GM19328 (cell line): ENCODE data around the gene HSPA12B.

Experiments
- ATAC-seq: cut with Tn5 transposase; IDR thresholded peaks from one replicate; pipeline ENCODE4 v1.9.1; 2021; ENCODE audit warnings: mild to moderate bottlenecking, moderate library complexity; ENCODE audit not compliant: unreplicated experiment

HSPA12B gene

DNA sequence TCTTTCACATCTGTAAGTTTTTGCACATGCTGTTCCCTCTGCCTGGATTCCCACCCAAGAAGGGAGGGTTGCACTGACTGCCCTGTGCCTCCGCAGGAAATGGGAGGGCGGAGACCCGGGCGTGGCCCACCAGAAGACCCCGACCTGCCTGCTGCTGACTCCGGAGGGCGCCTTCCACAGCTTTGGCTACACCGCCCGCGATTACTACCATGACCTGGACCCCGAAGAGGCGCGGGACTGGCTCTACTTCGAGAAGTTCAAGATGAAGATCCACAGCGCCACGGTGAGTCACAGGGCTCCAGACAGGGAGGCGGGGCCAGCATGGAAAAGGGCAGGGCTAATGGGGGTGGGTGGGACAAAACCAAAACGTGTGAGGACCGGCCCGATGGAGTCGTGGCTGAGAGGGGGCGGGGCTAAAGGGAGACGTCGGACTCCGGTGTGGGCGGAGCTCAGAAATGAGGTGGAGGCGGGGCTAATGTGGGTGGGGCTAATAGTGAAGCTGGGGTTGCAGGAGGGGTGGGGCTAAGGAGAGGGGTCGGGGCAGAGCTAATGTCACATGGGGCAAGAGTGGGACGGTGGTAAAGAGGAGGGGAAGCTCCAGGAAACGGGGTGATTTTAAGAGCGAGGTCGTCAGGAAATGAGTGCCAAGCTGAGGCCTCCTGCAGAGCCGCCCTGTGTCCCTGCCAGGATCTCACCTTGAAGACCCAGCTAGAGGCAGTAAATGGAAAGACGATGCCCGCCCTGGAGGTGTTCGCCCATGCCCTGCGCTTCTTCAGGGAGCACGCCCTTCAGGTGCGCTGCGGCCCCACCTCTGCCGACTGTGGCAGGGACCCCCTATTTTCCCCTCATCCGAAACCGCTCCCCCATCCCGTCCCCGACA, 12.6 kb downstream of the HSPA12B start:
- no peak for ATAC-seq

DNA sequence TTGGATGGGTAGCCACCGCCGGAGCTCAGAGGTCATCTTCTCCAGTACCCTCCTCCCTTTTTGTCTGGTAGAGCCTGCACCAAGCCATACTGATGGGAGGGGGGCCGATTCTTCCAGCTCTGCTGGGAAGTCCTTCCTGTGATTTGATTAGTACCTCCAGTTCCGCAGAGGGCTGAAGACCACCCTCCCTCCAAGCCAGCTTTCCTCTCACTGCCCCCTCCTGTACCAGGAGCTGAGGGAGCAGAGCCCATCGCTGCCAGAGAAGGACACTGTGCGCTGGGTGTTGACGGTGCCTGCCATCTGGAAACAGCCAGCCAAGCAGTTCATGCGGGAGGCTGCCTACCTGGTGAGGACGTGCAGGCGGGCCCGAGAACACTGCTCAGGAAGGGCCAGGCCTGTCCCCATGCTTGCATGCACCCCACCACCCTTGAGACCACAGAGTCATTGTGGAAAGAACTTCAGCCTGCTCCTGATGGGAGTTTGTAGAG, 13.2 kb downstream of the HSPA12B start:
- no peak for ATAC-seq

DNA sequence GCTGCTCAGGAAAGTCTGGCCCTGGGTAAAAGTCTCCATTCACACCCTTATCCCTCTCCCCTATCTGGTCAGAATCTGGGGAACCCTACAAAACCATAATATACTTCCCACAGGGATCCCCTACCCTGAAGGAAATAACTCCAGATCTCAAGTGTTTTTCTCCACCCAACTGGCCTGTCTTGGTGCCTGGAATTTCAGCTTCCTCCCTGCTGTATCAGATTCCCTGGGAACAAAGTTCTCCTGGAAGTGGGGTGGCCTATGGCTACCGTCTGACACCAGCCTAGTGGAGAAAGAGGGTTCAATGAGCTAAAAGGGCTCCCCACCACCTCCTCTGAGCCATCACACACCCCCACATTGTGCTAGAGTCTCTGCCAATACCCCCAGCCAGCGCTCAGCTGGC, 15.0 kb downstream of the HSPA12B start:
- ATAC-seq: no peak

DNA sequence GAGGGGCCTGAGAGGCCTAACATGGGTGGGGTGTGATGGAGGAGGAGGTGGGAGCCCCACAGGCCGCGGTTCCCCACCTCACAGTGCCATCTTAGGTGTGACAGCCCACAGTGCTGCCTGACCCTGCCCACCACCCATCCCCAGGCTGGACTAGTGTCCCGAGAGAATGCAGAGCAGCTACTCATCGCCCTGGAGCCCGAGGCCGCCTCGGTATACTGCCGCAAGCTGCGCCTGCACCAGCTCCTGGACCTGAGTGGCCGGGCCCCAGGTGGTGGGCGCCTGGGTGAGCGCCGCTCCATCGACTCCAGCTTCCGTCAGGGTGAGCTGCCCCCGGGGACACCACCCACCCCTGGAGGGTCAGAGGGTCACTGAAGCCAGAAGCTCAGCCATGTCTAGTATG, 15.6 kb downstream of the HSPA12B start:
- ATAC-seq: no peak

DNA sequence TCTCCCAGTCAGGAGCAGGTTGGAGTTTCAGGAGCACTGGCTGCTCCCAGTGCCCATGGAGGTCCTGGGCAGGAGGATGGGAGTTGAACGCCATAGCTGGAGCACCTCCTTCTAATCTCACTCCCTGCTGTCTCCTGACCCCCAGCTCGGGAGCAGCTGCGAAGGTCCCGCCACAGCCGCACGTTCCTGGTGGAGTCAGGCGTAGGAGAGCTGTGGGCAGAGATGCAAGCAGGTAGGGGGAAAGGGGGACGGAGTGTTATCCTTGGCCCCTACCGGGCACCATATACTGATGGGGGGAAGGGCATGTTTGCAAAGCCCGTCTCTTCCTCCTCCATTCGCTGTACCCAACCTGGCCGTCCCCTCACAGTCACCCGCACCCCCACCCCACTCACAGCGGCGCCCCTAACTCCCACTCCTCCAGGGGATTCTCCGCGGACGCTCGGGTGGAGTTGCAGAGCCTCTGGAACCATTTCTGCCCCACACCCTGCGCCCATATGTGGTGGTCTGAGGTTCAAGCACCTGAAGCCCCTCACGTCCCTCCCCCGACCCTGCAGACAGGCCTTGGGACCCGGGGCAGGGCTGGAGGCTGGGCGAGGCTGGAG, 16.7 kb downstream of the HSPA12B start:
- ATAC-seq: no peak

DNA sequence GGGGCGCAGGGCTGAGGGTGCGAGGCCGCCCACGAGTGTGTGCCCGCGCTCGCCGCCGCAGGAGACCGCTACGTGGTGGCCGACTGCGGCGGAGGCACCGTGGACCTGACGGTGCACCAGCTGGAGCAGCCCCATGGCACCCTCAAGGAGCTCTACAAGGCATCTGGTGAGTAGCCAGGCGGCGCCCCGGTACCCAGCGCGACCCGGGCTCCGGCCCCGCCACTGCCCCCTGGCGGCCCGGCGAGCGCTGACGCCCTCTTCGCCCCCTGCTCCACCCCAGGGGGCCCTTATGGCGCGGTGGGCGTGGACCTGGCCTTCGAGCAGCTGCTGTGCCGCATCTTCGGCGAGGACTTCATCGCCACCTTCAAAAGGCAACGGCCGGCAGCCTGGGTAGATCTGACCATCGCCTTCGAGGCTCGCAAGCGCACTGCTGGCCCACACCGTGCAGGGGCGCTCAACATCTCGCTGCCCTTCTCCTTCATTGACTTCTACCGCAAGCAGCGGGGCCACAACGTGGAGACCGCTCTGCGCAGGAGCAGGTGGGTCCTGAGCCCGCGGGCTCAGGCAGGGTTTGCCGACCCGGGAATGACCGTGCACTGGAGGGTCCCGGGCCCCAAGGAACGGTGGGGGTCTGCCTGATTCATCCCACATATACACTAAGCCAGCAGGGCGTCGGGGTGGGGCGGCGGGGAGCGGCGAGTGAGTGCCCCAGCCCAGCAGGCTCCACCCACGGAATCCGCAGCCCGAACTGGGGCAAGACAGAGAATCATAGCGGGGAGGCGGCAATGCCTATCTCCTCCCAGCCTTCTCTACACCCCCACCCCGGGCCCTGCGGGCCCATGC, 17.4 kb downstream of the HSPA12B start:
- ATAC-seq: no peak

DNA sequence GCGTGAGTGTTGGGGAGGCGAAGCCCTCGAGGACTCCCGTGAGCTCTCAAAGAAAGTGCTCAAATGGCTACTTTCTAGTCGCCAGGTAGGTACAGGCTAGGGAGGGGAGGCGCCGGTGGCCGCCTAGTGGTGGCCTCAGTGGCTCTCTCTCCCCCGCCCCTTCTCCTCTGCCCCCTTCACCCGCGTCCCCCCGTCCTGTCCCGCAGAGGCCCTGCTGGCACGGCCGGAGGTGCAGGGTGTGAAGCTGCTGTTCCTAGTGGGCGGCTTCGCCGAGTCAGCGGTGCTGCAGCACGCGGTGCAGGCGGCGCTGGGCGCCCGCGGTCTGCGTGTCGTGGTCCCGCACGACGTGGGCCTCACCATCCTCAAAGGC, 18.8 kb downstream of the HSPA12B start:
- no peak for ATAC-seq

DNA sequence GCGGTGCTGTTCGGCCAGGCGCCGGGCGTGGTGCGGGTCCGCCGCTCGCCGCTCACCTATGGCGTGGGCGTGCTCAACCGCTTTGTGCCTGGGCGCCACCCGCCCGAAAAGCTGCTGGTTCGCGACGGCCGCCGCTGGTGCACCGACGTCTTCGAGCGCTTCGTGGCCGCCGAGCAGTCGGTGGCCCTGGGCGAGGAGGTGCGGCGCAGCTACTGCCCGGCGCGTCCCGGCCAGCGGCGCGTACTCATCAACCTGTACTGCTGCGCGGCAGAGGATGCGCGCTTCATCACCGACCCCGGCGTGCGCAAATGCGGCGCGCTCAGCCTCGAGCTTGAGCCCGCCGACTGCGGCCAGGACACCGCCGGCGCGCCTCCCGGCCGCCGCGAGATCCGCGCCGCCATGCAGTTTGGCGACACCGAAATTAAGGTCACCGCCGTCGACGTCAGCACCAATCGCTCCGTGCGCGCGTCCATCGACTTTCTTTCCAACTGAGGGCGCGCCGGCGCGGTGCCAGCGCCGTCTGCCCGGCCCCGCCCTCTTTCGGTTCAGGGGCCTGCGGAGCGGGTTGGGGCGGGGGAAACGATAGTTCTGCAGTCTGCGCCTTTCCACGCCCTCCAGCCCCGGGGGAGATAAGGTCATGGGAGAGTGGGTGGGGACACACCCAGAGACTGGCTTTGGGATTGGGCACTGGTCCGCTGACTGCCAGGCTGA, 19.3 kb downstream of the HSPA12B start:
- no peak for ATAC-seq

DNA sequence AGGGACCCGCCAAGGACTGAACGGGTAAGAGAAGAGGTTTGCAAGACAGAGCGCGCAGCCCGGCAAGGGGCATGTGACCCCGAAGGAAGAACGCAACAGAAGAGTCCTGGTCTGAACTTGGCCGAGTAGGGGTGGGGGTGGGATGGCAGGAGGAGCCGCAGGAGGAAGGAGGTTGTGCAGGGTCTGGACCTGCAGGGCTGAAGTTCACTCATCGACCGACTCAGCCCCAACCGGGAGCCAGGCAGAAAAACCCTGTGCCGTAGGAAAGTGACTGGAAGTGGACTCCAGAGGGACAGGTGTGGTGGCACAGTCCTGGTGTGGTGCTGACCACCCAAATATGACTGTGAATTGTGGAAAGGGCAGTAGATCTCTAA, 19.9 kb downstream of the HSPA12B start:
- no peak for ATAC-seq

DNA sequence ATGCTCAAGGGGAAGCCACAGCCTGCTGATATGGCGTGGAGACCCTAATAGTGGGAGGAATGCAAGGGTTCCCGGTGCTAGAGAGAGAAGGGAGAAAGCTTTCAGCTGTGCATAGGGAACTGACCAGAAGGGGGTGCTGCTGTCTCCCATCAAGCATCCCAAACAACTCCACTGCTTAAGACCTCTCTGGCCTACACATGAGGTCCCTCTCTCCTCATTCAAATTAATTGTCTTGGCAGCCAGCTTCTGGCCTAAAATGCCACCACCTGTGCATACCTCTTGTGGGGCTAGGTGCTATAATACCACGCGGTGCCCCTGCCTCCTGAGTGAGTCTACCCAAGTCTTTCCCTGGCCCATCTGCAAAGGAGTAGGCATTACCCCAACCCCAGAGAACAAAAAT, 20.6 kb downstream of the HSPA12B start:
- ATAC-seq: no peak

DNA sequence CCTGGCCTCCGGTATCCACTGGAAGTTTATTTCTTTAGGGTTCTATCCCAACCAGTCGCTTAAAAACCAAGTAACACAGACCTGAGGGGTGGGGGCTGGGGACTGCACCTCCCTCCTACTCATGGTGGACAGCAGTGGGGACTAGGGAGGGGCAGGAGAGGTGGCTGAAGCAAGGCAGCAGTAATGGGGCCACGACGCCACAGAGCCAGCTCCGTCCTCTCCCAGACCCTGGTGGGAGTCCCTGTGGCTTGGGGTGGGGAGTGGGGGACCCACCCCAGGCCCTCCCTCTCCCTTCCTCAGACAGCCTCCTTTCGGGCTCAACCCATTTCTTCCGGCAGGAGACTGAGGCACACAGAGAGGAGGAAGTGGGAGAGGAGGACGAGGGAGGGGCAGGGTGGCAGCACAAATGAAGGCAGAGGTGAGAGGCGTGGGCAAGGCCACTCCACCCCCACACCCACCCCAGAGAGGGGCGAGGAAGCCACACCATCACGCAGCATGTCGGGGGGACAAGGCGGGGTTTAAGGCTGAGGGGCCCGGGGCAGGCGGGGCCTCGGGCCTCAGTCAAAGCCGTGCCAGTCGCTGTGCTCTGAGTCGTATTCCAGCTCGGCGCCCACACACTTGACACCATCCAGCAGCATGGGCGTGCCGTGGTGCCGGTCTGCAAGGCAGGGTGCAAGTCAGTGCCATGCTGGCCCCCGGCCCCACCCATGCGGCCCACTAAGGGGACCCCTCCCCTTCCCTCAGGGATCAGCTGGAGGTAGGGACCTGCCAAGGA, 21.2 kb downstream of the HSPA12B start:
- ATAC-seq: no peak

DNA sequence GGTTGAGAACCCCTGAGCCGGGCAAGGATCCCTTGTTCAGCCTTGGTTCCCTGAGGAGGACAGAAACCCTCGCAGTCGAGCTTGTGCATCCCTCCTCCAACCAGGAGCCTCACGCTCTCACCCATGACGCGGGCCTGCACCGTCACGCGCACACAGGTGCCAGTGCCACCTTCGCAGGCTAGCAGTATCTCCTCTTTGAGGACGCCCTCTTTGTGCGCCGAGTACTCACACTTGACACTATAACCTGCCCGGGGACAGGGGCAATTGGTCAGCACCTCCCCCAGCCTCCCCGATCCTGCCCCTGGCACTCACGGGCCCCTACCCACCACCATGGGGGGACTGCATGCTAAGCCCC, 21.8 kb downstream of the HSPA12B start:
- no peak for ATAC-seq

DNA sequence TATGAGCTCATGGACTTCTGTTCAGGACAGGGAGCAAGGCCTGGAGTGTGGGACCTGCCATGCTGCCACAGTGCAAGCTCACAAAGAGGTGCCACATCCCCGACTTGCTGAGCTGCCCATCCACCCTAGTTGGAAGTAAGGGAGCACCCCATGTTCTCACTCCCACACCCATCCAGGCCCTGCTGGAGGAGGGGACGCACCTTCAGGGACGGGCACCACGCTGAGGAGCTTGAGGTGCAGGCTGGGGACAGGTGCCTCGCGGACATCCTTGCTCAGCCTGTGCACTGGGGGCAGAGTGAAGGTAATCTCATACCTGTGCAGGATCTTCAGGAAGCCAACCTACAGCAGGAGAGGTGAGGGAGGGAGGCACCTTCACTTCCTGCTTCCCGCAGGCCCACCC, 22.8 kb downstream of the HSPA12B start:
- no peak for ATAC-seq

DNA sequence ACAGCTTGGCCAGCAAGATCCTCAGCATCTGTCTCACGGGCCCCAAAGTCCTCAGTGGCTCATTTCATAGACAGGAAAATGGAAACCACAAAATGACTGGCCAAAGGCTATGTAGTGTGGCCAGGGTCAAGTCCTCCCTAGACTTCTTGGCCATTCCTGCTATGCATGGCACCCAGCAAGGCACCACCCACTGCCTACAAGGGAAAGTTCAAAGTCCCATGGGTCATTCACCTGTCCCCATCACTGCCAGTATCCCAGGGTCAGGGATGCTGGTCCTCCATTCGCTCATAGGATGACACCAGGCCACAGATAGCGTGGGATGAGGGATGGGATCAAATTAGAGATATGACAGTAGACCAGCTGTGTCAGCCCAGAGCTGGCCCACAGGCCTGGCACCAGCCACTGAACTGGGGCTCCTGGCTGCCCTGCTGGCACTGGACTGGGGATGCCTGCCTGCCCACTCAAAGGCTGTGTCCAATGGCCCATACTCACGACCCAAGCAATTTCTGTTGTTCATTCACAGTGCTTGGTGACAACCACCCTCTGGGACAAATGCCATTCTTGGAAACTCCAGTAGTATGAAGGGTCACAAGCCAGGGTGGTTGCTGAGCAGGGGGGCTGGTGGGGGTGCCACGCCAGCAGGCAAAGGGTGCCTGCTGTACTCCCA, 23.5 kb downstream of the HSPA12B start:
- ATAC-seq: no peak

DNA sequence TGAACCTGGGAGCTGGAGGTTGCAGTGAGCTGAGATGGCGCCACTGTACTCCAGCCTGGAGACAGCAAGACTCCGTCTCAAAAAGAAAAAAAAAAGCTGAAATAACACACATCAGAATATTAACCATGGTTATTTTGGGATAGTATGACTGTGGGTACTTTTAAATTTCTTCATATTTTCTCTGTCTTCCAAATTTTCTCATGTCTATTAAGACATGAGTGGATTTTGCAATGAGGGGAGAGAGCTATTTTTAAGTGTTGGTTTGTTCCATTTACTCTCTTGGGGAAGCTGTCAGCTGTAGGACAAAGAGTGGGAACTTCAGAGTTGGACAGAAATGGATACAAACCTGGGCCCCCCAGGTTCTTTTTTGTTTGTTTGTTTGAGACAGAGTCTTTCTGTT, 24.8 kb downstream of the HSPA12B start:
- no peak for ATAC-seq

- ATAC-seq: no peak
Measured at GRCh38 chr20:3758566-3758965, 26.1 kb downstream of the HSPA12B start.

- ATAC-seq: no peak
Measured at GRCh38 chr20:3759316-3759823, 26.9 kb downstream of the HSPA12B start.

- no peak for ATAC-seq
Measured at GRCh38 chr20:3759884-3760283, 27.4 kb downstream of the HSPA12B start.

DNA sequence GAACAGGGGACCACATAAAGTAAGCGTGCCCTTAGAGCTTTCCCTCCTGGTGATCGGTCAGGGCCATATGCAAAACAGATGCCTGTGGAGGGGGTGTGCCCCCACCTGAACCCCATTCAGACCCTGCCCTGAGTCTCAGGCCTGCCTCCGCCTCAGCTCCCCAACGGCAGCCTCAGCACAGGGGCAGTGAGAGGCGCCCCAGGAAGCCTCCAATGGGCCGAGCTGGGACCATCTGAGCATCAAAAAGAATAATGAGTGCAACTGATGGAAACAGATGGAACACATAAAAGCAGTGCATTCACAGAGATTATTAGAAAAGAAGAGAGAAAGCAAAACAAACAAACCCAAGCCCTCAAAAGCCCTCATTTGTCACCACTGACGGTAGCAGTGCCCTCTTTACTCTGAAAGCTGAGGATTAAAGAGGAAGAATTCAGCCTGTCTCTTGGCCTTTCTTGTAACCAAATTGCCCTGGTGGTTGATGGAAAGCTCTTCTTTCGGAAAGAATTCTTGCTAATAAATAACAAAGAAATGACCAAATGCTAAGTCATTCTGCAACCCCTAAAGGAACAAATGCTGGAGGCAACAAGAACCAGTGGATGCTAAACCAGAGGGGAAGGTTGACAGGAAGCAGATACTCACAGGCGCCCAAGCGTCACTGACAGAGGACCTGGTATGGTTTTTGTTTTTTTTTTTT, 28.3 kb downstream of the HSPA12B start:
- no peak for ATAC-seq
